Activated naive CD8-positive, alpha-beta T cell treated with anti-CD3 and anti-CD28 coated beads, Interleukin-2, amount 10 ng/mL, durations not matched to agents 7 days and 5 days (primary cell): ENCODE results near the gene ATP5F1C. TPM values are rescaled to one million over a fixed set of nuclear protein-coding genes. Genes with fewer than 3 reads are reported as not detected.
"Not testable (repeated sequence)": the region's sequence is repeated elsewhere in the genome, so short reads cannot be mapped to it uniquely, and the experiment has no call there.

Experiments used
- ATAC-seq: fragments of 150-1000 bp; cut with Tn5 transposase; one replicate; pipeline ENCODE4 v1.10.0; 2021; ENCODE audit warnings: low read depth, moderate library complexity
- POLR2A ChIA-PET: fragments of 350-600 bp; sonication (Branson Sonifier 250); formaldehyde crosslinking; loops from one replicate; lab custom pipeline; 2021; ENCODE audit warnings: antibody characterized with exemption; lab: Charles Lee
- DNase-seq: peaks from one replicate; pipeline ENCODE4 v3.0.0; 2021
- H3K27ac Mint-ChIP-seq: one replicate; pipeline ENCODE4 v1.8.0; 2022; ENCODE audit warnings: mild to moderate bottlenecking, mixed read lengths
- H3K27me3 Mint-ChIP-seq: one replicate; pipeline ENCODE4 v1.8.0; 2022; ENCODE audit warnings: mild to moderate bottlenecking, moderate library complexity, mixed read lengths
- H3K36me3 Mint-ChIP-seq: one replicate; pipeline ENCODE4 v1.8.0; 2021; ENCODE audit warnings: mild to moderate bottlenecking, mixed read lengths
- H3K4me1 Mint-ChIP-seq: one replicate; pipeline ENCODE4 v1.8.0; 2021; ENCODE audit warnings: mixed read lengths
- H3K4me3 Mint-ChIP-seq: one replicate; pipeline ENCODE4 v1.8.0; 2022; ENCODE audit warnings: mild to moderate bottlenecking, moderate library complexity, mixed read lengths
- H3K9me3 Mint-ChIP-seq: one replicate; pipeline ENCODE4 v1.8.0; 2021; ENCODE audit warnings: mixed read lengths
- total RNA-seq, 2 experiments: library from RNA; stranded (reverse); gene quantifications; one replicate each; pipeline ENCODE4 v1.2.3, GENCODE V29; 2021

The ATP5F1C gene
- total RNA-seq, 2 experiments from 2014 or later: 268 to 273 TPM

GRCh38 chr10:7804216-7804615, 16.2 kb downstream of the ATP5F1C start:
- Mint-ChIP-seq H3K36me3 (peaks cover 28% of the 10 kb centered on the region), H3K4me3 (no peak overlapping the region), H3K27ac (no peak overlapping the region)

GRCh38 chr10:7804741-7805140, 16.8 kb downstream of the ATP5F1C start:
- ATAC-seq (no peak), DNase-seq (no peak)
- Mint-ChIP-seq H3K4me3 (no peak overlapping the region), H3K36me3 (peaks cover 28% of the 10 kb centered on the region), H3K27ac (no peak overlapping the region), H3K27me3 (no peaks in the 10 kb centered on the region), H3K9me3 (no peaks in the 10 kb centered on the region), H3K4me1 (no peaks in the 10 kb centered on the region)
- POLR2A ChIA-PET: no interaction called here

More at GRCh38 chr10:7804216-7804615, 16.2 kb downstream of the ATP5F1C start:
- H3K27me3 Mint-ChIP-seq: no peaks in the 10 kb centered on the region
- H3K4me1 Mint-ChIP-seq: no peaks in the 10 kb centered on the region
- no peaks in the 10 kb centered on the region for H3K9me3 Mint-ChIP-seq
- ATAC-seq (no peak), DNase-seq (no peak)
- POLR2A ChIA-PET: no interaction called here

DNA sequence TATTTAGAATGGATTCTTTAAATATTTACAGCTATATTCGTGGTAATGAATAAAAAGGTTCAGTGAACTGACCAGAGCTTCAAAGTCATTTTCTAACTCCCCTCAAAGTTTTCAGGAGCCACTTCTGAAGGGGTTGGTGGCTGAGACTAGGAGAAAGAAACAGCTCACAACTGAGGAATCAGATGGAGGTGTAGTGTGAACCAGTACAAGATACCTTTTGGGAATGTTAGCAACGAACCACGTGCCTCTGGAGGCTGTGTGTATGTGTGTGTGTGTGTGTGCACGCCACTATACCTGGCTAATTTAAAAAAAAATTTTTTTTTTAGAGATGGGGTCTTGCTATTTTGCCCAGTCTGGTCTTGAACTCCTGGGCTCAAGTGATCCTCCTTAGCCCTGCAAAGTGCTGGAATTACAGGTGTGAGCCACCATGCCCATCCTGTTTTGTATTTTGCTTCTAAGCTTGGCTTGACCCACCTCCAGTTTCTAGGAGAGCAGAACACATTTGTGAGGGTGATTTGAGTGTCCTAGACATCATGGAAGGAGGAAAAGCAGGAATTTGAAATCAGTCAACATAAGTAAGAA, 20.8 kb downstream of the ATP5F1C start:
- peaks cover 2% of the 10 kb centered on the region for H3K27me3 Mint-ChIP-seq
- ATAC-seq: no peak
- no peak overlapping the region for H3K27ac Mint-ChIP-seq
- no peaks in the 10 kb centered on the region for H3K4me1 Mint-ChIP-seq
- POLR2A ChIA-PET: interaction anchor here (1.0 to 1.7 kb wide), 2 partner anchors 9 to 21 kb away, joined by 4 to 9 read pairs; partner anchors contain the start of genes ATP5F1C, KIN and TAF3
- DNase-seq: no peak
- H3K9me3 Mint-ChIP-seq: no peaks in the 10 kb centered on the region
- H3K4me3 Mint-ChIP-seq: no peak overlapping the region
- peaks cover 19% of the 10 kb centered on the region for H3K36me3 Mint-ChIP-seq

GRCh38 chr10:7810443-7810842, 22.5 kb downstream of the ATP5F1C start:
- H3K9me3 Mint-ChIP-seq: no peaks in the 10 kb centered on the region
- no peaks in the 10 kb centered on the region for H3K4me1 Mint-ChIP-seq
- H3K4me3 Mint-ChIP-seq: no peak overlapping the region
- DNase-seq: no peak
- ATAC-seq: no peak
- POLR2A ChIA-PET: interaction anchor here (1.4 kb wide), 1 partner anchor 23 kb away, joined by 3 read pairs; the partner anchor contains the start of genes ATP5F1C and KIN
- peaks cover 5% of the 10 kb centered on the region for H3K36me3 Mint-ChIP-seq
- H3K27me3 Mint-ChIP-seq: peaks cover 2% of the 10 kb centered on the region
- no peak overlapping the region for H3K27ac Mint-ChIP-seq

GRCh38 chr10:7811000-7811399, 23.0 kb downstream of the ATP5F1C start:
- Mint-ChIP-seq H3K9me3 (no peaks in the 10 kb centered on the region), H3K4me3 (no peak overlapping the region), H3K36me3 (peaks cover 5% of the 10 kb centered on the region), H3K4me1 (no peaks in the 10 kb centered on the region), H3K27me3 (peaks cover 2% of the 10 kb centered on the region), H3K27ac (no peak overlapping the region)
- DNase-seq (no peak), ATAC-seq (no peak)
- POLR2A ChIA-PET: interaction anchor here (1.4 kb wide), 1 partner anchor 23 kb away, joined by 3 read pairs; the partner anchor contains the start of genes ATP5F1C and KIN

GRCh38 chr10:7811743-7812142, 23.8 kb downstream of the ATP5F1C start:
- not testable (repeated sequence) for ATAC-seq

DNA sequence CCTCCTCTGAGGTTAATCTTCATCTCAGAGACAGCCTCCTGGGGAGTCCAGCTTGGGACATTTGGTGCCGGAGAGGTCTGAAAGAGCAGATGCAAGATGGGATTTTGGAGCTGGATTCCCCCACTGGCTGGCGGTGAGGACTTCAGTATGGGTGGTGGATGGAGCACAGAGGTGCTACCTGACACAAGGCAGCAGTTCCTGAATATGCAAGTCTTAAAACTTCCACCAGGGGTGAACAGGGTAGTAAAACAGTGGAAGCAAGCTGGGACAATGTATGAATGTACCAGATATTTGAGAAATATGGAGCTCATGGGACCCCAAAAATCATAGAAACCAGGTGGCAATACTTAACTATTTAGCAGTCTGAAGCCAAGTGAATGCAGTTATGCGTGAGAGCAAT, 25.5 kb downstream of the ATP5F1C start:
- Mint-ChIP-seq H3K27me3 (peaks cover 7% of the 10 kb centered on the region), H3K27ac (no peak overlapping the region), H3K4me1 (peaks cover 8% of the 10 kb centered on the region), H3K36me3 (no peaks in the 10 kb centered on the region), H3K9me3 (no peaks in the 10 kb centered on the region), H3K4me3 (no peak overlapping the region)
- DNase-seq: no peak
- POLR2A ChIA-PET: no interaction called here
- no peak for ATAC-seq

More at GRCh38 chr10:7811743-7812142, 23.8 kb downstream of the ATP5F1C start:
- H3K36me3 Mint-ChIP-seq, H3K27me3 Mint-ChIP-seq, H3K27ac Mint-ChIP-seq, H3K4me3 Mint-ChIP-seq, H3K9me3 Mint-ChIP-seq, H3K4me1 Mint-ChIP-seq, DNase-seq: not testable (repeated sequence)
- POLR2A ChIA-PET: interaction anchor here (1.4 kb wide), 1 partner anchor 24 kb away, joined by 3 read pairs; the partner anchor contains the start of genes ATP5F1C and KIN

DNA sequence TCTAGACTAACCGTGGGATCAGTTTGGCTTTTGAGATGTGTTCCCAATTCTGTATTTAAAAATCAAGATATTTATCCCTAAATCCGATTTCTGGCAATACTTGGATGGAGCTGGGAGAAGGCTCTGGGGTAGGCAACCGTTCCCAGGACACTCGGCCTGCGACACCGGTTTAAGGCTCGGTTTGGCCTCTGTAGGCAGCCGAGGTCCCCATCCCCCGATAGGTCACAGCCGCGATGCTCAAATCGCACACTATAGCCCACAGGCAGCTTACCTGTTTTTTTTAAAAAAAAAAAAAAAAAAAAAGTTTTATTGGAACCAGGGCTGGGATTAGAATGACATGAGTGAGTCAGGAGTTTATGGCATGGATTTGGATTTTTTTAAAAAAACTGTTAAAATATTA, 29.6 kb downstream of the ATP5F1C start:
- peaks cover 7% of the 10 kb centered on the region for H3K27me3 Mint-ChIP-seq
- POLR2A ChIA-PET: interaction anchor here (0.5 to 3.3 kb wide), 9 partner anchors 8 to 1478 kb away, joined by 3 to 43 read pairs (median 5); partner anchors contain the start of genes ATP5F1C and KIN
- DNase-seq (no peak), ATAC-seq (no peak)
- peaks cover 16% of the 10 kb centered on the region for H3K4me1 Mint-ChIP-seq
- peaks cover 3% of the 10 kb centered on the region for H3K36me3 Mint-ChIP-seq
- H3K4me3 Mint-ChIP-seq: peak overlapping the region; percentile 92
- no peak overlapping the region for H3K27ac Mint-ChIP-seq
- H3K9me3 Mint-ChIP-seq: no peaks in the 10 kb centered on the region

DNA sequence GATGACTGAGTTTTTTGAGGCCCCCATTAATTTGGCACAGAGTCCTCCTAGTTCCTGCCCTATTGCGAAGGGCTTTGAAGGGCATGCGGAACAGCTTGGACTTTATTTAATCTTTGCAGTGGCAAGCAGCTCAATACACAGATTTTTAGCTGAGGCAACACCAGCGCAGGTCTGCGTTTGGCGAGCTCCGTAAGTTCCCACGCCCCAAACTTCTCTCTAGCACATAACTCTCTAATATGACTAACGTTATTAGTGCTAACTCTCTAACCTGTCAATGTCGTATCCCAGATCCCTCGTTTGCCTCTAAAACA, 30.0 kb downstream of the ATP5F1C start:
- peak overlapping the region; percentile 92 for H3K4me3 Mint-ChIP-seq

GRCh38 chr10:7818295-7819120, 30.5 kb downstream of the ATP5F1C start, which contains the start of gene TAF3:
TSS of gene TAF3 (plus strand) at chr10:7818505. CDS start at chr10:7818710, 205 bp downstream.
- Mint-ChIP-seq H3K27ac (peak within 1 kb of the TSS; percentile 84), H3K4me3 (peak within 1 kb of the TSS; percentile 92), H3K36me3 (peaks cover 3% of the 10 kb centered on the region), H3K9me3 (no peaks in the 10 kb centered on the region), H3K4me1 (peaks cover 16% of the 10 kb centered on the region), H3K27me3 (peaks cover 5% of the 10 kb centered on the region)
- peak; percentile 95 for DNase-seq
- ATAC-seq: peak; percentile 81
- POLR2A ChIA-PET: interaction anchor here (0.5 to 3.3 kb wide), 7 partner anchors 9 to 548 kb away, joined by 3 to 43 read pairs (median 5); partner anchors contain the start of genes ATP5F1C and KIN

More for the DNA sequence above, 30.0 kb downstream of the ATP5F1C start:
- ATAC-seq (no peak), DNase-seq (no peak)
- POLR2A ChIA-PET: interaction anchor here (0.5 to 3.3 kb wide), 7 partner anchors 9 to 547 kb away, joined by 3 to 43 read pairs (median 5); partner anchors contain the start of genes ATP5F1C and KIN
- Mint-ChIP-seq H3K36me3 (peaks cover 3% of the 10 kb centered on the region), H3K9me3 (no peaks in the 10 kb centered on the region), H3K27ac (peak overlapping the region; percentile 84), H3K4me1 (peaks cover 16% of the 10 kb centered on the region), H3K27me3 (peaks cover 7% of the 10 kb centered on the region)

GRCh38 chr10:7819121-7819460, 31.1 kb downstream of the ATP5F1C start:
- POLR2A ChIA-PET: interaction anchor here (1.3 to 3.3 kb wide), 3 partner anchors 9 to 31 kb away, joined by 5 to 43 read pairs (median 6); partner anchors contain the start of genes ATP5F1C and KIN
- ATAC-seq: peak; percentile 40
- peaks cover 16% of the 10 kb centered on the region for H3K4me1 Mint-ChIP-seq
- H3K27me3 Mint-ChIP-seq: peaks cover 5% of the 10 kb centered on the region
- DNase-seq: no peak
- peak overlapping the region; percentile 84 for H3K27ac Mint-ChIP-seq
- H3K36me3 Mint-ChIP-seq: peaks cover 3% of the 10 kb centered on the region
- no peaks in the 10 kb centered on the region for H3K9me3 Mint-ChIP-seq
- H3K4me3 Mint-ChIP-seq: peak overlapping the region; percentile 92

GRCh38 chr10:7824251-7824650, 36.3 kb downstream of the ATP5F1C start:
- Mint-ChIP-seq H3K4me3 (no peak overlapping the region), H3K27ac (no peak overlapping the region), H3K9me3 (no peaks in the 10 kb centered on the region), H3K36me3 (peaks cover 20% of the 10 kb centered on the region), H3K27me3 (no peaks in the 10 kb centered on the region), H3K4me1 (peaks cover 8% of the 10 kb centered on the region)
- POLR2A ChIA-PET: no interaction called here
- ATAC-seq (no peak), DNase-seq (no peak)

DNA sequence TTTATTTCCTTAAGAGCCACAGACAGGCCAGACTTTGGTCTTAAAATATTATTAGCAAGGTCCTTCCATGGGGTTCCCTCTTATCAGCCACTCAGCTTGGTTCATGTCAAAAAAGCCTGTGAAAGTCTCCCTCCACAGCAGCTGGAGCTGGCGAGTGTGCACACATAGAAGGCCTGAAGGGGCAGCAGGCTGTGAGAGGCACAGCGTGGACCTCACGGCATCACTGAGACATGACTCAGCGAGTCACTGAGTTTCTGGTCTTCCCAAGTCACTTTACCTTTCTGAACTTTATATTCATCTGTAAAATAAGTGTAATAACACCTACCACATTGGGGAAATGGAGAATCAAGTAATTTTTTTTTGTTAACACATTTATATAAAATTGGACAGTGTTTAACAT, 39.0 kb downstream of the ATP5F1C start:
- DNase-seq (no peak), ATAC-seq (no peak)
- Mint-ChIP-seq H3K4me3 (no peak overlapping the region), H3K36me3 (peaks cover 22% of the 10 kb centered on the region), H3K9me3 (no peaks in the 10 kb centered on the region), H3K4me1 (peaks cover 3% of the 10 kb centered on the region), H3K27me3 (no peaks in the 10 kb centered on the region), H3K27ac (no peak overlapping the region)
- POLR2A ChIA-PET: no interaction called here
